Peyer's patch (tissue), 4 donors: ENCODE data around the gene PKN2. TPM values are rescaled to one million over a fixed set of nuclear protein-coding genes. Genes with fewer than 3 reads are reported as not detected.
A peak's percentile ranks its signal among the peaks of the same experiment; 100 is the strongest.

Experiments used
- DNase-seq, 3 donors: peaks; one replicate each; pipeline ENCODE4 v3.0.0-alpha.2; 2017 to 2019
- H3K27ac ChIP-seq, 4 donors: fragments of 200-600 bp; sonication (generic); one replicate each; pipeline ENCODE4 v1.5.1; 2016 to 2019
- H3K27me3 ChIP-seq, 2 donors: fragments of 200-600 bp; sonication (generic); one replicate each; pipeline ENCODE4 v1.5.1; 2019
- H3K36me3 ChIP-seq, 3 donors: fragments of 200-600 bp; sonication (generic); one replicate each; pipeline ENCODE4 v1.5.1; 2016 to 2019
- H3K4me1 ChIP-seq, 4 donors: fragments of 200-600 bp; sonication (generic); one replicate each; pipeline ENCODE4 v1.5.1; 2016 to 2019
- H3K4me3 ChIP-seq, 4 donors: fragments of 200-600 bp; sonication (generic); 1 replicate in 3 of 4; 2 replicates in 1 of 4; pipeline ENCODE4 v1.5.1; 2016 to 2019; ENCODE audit warnings: mild to moderate bottlenecking in 1 of 4
- H3K9me3 ChIP-seq, 4 donors: fragments of 200-600 bp; sonication (generic); one replicate each; pipeline ENCODE4 v1.5.1; 2016 to 2019; ENCODE audit warnings: mild to moderate bottlenecking in 1 of 4
- CTCF ChIP-seq, 6 experiments: fragments of 450-650 bp in 4 of 6; fragments of 200-600 bp in 2 of 6; sonication (generic) in 1 of 6; IDR thresholded peaks; one replicate each; pipeline ENCODE4 v1.5.1; 2017 to 2019; ENCODE audit warnings: antibody characterized with exemption in 6 of 6, mild to moderate bottlenecking in 3 of 6, moderate library complexity in 1 of 6
- POLR2A ChIP-seq, 2 donors: fragments of 450-650 bp; IDR thresholded peaks; one replicate each; pipeline ENCODE4 v1.5.1; 2017; ENCODE audit warnings: antibody characterized with exemption in 2 of 2, mild to moderate bottlenecking in 2 of 2, moderate library complexity in 2 of 2
- total RNA-seq, 4 donors: library from RNA; depleted of rRNA; stranded (reverse); fragments of >200 nt; gene quantifications; one replicate each; pipeline ENCODE4 v1.1.0, GENCODE V29; 2016

The PKN2 gene
- 100 to 1,000 TPM in 3 of 4 donors, 10 to 100 TPM in 1; 97.6 to 201 (median 105) TPM for total RNA-seq

- Histone ChIP-seq H3K27me3 (no peaks in the 10 kb centered on the region), H3K9me3 (no peaks in the 10 kb centered on the region)
- TF ChIP-seq CTCF (IDR thresholded peaks at IDR 0.05): peak in 5 of 6 experiments; percentile 21 to 60 (median 39)
- TF ChIP-seq POLR2A (IDR thresholded peaks at IDR 0.05): peak; percentile 92
Observed at GRCh38 chr1:88683541-88684481, at the start of gene PKN2. Gene PKN2 (plus strand): TSS chr1:88684273. CDS start chr1:88684581, 308 bp downstream.

DNA sequence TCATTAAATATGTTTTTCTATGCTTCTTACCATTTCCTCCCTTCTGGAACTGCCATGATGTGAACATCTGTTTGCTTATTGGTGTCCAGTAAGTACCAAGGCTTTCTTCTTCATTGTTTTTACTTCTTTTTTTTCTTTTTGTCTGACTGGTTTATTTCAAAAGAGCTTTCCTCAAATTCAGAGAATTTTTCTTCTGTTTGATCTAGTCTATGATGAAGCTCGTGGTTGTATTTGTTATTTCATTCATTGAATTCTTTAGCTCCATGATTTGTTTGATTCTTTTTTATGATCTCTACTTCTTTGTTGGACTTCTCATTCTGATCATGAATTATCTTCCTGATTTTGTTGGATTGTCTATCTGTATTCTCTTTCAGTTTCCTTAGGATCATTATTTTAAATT is 49.5 kb upstream of the PKN2 start:
- TF ChIP-seq POLR2A (IDR thresholded peaks at IDR 0.05) (no peak), CTCF (IDR thresholded peaks at IDR 0.05) (no peak)
- H3K9me3 ChIP-seq: no peaks in the 10 kb centered on the region
- H3K36me3 ChIP-seq: no peaks in the 10 kb centered on the region
- no peaks in the 10 kb centered on the region for H3K27me3 ChIP-seq
- no peak for DNase-seq
- no peak overlapping the region for H3K4me3 ChIP-seq
- no peak overlapping the region for H3K27ac ChIP-seq
- H3K4me1 ChIP-seq: no peaks in the 10 kb centered on the region

More at GRCh38 chr1:88683541-88684481, at the start of gene PKN2:
- Histone ChIP-seq H3K36me3 (no peaks in the 10 kb centered on the region), H3K4me3 (peak within 1 kb of the TSS; percentile 76 to 86 (median 80)), H3K27ac (peak within 1 kb of the TSS; percentile 91 to 95 (median 94)), H3K4me1 (peaks cover 0 to 23% (median 0%) of the 10 kb centered on the region in 4 donors)
- DNase-seq: peak; percentile 94 to 99 (median 98)

DNA sequence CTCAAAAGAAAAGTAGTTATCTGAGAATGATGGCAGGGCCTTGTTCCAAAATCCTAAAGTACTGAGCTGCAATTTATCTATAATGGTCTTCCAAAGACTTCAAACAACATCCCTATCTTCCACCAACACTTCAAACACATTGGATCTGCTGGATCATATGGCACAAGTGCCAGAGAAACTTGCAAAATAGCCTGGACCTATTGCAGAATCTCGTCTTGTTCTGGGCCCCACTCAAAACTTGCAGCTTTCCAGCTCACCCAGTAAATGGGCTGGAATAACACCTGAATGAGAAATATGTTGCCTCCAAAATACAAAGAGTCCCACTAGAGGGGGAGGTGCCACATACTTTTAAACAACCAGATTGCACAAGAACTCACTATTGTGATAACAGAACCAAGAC is 44.0 kb upstream of the PKN2 start:
- no peaks in the 10 kb centered on the region for H3K27me3 ChIP-seq
- no peak overlapping the region for H3K4me3 ChIP-seq
- no peaks in the 10 kb centered on the region for H3K9me3 ChIP-seq

DNA sequence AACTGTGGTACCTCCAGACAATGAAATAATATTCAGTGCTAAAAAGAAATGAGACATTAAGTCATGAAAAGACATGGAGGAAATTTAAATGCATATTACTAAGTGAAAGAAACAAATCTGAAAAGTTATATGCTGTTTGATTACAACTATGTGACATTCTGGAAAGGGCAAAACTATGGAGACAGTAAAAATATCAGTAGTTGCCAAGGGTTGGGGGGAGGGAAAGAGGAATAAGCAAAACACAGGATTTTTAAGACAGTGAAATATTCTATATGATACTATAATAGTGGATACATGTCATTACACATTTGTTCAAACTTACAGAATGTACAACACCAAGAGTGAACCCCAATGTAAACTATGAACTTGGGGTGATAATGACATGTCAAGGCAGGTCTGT is 38.2 kb upstream of the PKN2 start:
- Histone ChIP-seq H3K36me3 (no peaks in the 10 kb centered on the region), H3K27ac (no peak overlapping the region), H3K9me3 (no peaks in the 10 kb centered on the region), H3K27me3 (no peaks in the 10 kb centered on the region), H3K4me3 (no peak overlapping the region), H3K4me1 (no peaks in the 10 kb centered on the region)
- TF ChIP-seq POLR2A (IDR thresholded peaks at IDR 0.05) (no peak), CTCF (IDR thresholded peaks at IDR 0.05) (no peak)
- no peak for DNase-seq

More for the DNA sequence above, 44.0 kb upstream of the PKN2 start:
- Histone ChIP-seq H3K36me3 (no peaks in the 10 kb centered on the region), H3K27ac (no peak overlapping the region), H3K4me1 (no peaks in the 10 kb centered on the region)
- no peak for TF ChIP-seq CTCF (IDR thresholded peaks at IDR 0.05)
- no peak for TF ChIP-seq POLR2A (IDR thresholded peaks at IDR 0.05)
- no peak for DNase-seq

- no peaks in the 10 kb centered on the region for H3K4me1 ChIP-seq
- no peaks in the 10 kb centered on the region for H3K36me3 ChIP-seq
- no peaks in the 10 kb centered on the region for H3K9me3 ChIP-seq
- H3K27ac ChIP-seq: peak overlapping the region in 1 of 4 donors; percentile 38
- TF ChIP-seq POLR2A (IDR thresholded peaks at IDR 0.05) (no peak), CTCF (IDR thresholded peaks at IDR 0.05) (no peak)
- H3K4me3 ChIP-seq: no peak overlapping the region
- no peak for DNase-seq
- H3K27me3 ChIP-seq: no peaks in the 10 kb centered on the region
Observed at GRCh38 chr1:88646476-88647248, 37.4 kb upstream of the PKN2 start.
